Activated CD4-positive, alpha-beta T cell treated with anti-CD3 and anti-CD28 coated beads, Interleukin-2, amount 50 U/mL, for 24 hours (primary cell): ENCODE measurements around the gene TNFRSF18.
"Not testable (repeated sequence)": the region's sequence is repeated elsewhere in the genome, so short reads cannot be mapped to it uniquely, and the experiment has no call there.

Experiments
- DNase-seq, 2 donors: peaks; one replicate each; pipeline ENCODE4 v3.0.0-alpha.2; 2020; ENCODE audit warnings: low read depth in 1 of 2, low spot score in 1 of 2

The TNFRSF18 gene

DNA sequence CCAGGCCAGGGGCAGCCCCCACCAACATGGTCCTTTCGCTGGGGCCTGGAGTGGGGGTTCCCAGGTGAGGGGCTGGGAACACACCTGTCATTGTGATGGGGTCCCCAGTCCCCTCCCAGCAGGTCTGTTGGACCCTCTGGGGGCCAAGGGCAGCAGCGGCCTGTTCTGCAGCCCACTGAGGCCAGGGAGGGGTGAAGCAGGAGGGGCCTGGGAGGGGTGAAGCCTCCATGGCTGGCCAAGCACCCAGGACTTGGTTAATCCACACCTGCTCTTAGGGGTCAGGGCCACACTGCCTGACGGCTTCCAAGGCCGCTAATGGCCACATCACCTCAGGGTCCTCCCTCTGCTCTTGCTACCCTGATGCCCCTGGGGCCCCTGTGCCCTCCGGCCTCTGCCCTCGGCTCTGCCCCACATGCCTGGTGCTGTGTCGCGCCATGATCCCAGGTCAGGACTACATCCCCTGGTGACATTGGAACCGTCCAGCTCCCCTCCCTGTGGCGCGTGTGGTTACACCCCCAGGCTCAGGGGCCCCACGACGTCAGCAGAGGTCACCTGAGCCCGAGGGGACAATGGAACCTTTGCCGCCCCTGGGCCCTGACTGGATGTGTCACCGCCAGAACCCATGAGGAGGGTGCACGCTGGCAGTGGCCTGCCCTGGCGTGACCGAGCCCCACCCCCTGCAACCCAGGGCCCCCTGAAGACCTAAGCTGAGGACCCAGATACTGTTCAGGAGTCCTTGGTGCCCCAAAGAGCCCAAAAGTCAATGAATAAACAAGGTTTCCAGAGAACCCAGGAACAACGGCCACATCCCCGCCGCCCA lies 7.0 kb downstream of the TNFRSF18 start:
- no peak for DNase-seq

DNA sequence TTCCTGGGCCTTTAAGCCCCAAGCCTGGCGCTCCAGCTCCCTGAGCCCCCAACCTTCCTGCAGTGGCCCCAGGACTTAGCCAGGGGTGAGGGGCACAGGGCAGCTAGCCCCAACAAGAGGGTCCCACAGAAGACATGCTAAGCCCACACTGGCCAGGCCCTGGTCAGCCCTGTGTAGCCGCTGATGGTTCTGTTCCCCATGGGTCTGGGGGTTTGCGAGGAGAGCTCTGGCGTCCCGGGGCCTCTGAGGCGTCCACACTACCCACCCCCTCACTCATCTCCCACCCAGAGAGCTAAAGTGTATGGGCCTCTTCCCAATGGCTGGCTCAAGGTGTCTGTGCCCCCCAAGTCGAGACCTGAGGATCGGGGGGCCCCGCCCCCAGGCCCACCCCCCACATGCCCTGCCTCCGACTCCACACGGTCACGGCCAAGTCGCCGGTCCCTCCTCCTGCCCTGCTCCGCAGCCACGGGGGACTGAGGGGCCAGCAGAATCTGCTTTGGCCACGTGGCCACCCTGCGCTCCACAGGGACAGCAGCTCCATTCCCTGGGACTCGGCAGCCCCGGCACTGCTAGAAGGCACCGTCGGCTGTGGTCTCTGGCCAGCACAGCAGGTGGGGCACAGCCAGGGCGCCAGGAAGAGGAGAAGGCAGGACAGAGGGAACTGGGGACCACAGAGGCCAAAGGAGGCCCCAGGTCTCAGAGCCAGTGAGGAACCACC lies 7.8 kb downstream of the TNFRSF18 start:
- no peak for DNase-seq

DNA sequence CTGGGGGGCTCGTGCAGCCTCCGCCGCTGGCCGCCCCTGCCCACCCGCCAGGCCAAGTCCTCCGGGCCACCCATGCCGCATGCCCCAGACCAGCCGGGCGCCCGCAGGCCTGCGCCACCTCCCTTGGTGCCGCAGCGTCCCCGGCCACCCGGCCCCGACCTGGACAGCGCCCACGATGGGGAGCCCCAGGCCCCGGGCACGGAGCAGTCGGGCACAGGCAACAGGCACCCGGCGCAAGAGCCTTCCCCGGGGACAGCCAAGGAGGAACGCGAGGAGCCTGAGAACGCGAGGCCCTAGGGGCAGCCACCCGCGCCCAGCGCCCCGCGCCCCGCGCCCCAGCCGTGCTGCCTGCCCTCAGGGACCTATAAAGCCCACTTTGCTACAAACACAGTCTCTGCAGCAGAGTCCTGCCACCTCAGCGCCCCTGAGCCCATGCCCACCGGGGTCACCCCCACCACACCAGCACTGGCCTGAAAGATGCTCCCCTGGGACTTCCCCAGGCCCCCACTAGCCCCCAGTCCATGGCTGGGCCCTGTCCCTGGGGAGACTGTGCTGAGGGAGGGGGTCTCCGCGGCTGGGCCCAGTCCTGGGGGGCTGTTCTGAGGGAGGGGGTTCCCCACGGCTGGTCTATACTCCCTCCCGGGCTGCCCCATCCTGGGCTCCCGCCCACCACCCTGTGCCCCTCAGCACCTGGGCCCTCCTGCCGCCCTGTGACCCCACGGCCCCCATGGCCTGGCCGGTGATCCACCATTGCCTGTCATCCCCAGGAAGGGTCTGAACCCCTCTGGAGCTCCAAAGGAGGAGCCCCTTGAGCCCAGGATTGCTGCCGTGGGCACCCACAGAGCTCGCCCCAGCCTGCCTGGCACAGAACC lies 8.6 kb downstream of the TNFRSF18 start:
- DNase-seq: no peak

DNA sequence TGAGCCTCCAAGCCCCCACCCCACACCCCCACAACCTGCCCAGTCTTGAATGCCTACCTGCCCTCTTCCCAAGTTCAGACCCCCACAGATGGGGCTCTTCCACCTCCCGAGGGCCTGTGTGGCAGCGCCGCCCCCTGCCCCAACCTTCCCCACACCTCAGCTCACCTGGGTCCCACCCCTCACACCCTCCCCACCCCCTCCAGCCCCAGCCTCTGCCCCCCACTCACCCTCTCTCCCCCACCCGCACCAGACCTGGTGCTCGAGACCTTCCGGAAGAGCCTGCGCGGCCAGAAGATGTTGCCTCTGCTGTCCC lies 9.2 kb downstream of the TNFRSF18 start:
- no peak for DNase-seq

DNA sequence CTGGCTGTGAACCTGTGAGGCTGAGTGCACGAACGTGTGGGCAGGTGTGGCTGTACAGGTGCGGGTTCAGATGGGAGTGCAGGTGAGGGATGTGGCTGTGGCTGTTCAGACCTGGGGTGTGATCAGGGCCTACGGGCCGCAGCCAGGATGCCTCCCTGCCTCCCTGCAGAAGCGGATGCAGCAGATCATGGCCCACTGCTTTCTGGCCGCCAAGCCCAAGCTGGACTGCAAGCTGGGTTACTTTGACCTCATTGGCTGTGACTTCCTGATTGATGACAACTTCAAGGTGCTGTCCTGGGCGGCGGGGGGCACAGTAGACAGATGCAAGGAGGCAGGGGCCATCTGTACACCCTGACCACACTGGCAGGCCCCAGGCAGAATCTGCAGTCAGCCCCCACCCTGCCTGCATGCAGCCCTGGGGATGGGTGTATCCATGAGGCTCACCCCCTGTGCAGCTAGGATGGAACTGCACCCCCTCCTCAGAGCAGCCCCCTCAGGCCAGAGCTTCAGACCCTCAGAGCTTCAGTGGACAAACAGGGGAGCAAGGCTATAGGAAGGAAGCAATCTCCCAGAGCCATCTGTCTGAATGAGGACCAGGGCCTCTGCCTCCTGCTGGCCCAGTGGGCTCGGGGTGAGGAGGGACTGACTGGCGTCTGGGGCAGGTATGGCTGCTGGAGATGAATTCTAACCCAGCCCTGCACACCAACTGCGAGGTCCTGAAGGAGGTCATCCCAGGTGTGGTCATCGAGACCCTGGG lies 9.8 kb downstream of the TNFRSF18 start:
- no peak for DNase-seq

DNA sequence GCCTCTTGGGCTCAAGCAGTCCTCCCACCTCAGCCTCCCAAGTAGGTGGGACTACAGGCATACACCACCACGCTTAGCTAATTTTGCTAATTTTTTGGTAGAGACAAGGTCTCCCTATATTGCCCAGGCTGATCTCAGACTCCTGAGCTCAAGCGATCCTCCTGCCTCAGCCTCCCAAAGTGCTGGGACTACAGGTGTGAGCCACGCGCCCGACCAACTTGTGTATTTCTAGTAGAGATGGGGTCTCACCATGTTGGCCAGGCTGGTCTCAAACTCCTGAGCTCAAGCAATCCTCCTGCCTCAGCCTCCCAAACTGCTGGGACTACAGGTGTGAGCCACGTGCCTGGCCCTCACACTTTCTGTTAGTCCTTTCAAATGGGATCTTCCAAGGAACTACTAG lies 10.7 kb downstream of the TNFRSF18 start:
- not testable (repeated sequence) for DNase-seq

DNA sequence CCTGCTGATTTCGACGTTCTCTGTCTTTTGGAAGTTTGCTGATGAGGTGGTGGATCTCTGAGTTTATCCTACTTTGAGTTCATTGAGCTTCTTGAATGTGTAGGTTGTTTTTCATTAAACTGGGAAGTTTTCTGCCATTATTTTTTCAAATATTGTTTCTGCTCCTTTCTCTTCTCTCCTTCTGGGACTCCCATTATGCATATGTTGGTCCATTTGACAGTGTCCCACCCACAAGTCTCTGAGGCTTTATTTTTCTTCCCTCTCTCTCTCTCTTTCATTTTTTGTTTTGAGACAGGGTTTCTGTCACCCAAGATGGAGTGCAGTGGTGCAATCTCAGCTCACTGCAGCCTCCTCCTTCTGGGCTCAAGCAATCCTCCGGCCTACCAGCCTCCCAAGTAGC lies 11.7 kb downstream of the TNFRSF18 start:
- no peak for DNase-seq

DNA sequence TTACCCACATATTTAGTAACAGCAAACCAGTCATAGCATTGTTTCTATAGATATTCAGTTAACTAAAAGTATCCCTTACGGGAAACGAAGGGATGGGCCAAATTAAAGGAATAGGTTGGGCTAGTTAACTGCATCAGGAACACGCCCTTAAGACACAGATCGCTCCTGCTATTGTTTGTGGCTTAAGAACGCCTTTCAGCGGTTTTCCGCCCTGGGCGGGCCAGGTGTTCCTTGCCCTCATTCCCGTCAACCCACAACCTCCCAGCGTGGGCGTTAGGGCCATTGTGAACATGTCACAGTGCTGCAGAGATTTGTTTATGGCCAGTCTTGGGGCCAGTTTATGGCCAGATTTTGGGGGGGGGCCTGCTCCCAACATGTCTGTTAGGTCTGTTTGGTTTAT lies 14.7 kb downstream of the TNFRSF18 start:
- DNase-seq: no peak

DNA sequence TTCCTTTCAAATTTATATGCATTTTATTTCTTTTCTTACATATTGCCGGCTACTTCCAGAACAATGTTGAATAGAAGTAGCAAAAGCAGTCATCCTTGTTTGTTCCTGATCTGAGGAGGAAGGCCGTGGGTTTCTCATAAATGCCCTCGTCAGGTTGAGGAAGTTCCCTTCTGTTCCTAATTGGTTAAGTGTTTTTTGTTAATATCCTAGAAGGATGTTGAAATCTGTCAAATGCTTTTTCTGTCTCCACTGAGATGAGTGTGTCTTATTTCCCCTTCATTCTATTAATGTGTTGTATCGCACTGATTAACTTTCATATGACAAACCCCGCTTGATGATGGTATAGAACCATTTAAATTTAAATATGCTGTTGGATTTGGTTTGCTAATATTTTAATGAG lies 17.3 kb downstream of the TNFRSF18 start:
- DNase-seq: no peak

DNA sequence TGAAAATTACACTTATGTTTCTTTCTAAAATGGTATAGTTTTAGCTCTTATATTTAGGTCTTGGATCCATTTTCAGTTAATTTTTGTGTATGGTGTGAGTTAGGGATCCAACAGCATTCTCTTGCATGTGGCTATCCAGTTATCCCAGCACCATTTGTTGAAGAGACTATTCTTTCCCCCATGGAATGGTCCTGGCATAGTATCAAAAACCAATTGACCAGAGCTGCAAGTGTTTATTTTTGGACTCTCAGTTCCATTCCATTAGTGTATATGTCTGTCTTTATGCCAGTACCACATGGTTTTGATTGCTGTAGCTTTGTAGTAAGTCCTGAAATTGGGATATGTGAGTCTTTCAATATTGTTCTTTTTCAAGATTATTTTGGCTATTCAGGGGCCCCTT lies 18.5 kb downstream of the TNFRSF18 start:
- no peak for DNase-seq

DNA sequence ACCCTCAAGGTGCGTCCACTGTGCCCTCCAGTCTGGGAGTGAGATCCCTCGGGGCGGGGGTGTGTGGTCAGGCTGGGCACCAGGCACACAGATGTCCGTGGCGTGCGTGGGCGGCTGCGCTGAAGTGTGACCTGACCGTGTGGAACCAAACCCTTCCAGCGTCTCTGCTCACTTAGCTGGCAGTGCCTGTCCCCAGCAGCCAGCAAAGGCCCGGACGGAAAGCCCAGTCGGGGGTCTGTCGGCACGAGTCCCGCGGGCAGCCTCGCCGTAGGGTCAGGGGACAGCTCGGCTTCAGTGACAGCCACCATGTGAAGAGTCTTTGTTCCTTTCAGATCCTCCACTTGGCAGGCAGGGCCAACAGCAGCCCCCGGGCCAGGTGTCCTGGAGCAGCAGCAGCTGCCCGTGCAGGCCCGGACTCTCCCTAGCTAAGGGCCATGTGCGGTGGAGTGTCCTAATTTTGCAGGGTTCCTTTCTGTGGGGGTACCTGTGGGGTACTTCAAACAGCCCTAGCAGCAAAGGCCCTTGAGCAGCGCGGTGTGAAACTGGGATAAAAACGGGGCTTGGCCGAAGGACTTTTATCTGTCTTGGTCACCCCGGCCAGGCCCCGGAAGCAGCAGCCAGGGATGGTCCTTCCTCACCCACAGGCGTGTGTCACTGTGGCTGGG lies 21.2 kb downstream of the TNFRSF18 start:
- no peak for DNase-seq

DNA sequence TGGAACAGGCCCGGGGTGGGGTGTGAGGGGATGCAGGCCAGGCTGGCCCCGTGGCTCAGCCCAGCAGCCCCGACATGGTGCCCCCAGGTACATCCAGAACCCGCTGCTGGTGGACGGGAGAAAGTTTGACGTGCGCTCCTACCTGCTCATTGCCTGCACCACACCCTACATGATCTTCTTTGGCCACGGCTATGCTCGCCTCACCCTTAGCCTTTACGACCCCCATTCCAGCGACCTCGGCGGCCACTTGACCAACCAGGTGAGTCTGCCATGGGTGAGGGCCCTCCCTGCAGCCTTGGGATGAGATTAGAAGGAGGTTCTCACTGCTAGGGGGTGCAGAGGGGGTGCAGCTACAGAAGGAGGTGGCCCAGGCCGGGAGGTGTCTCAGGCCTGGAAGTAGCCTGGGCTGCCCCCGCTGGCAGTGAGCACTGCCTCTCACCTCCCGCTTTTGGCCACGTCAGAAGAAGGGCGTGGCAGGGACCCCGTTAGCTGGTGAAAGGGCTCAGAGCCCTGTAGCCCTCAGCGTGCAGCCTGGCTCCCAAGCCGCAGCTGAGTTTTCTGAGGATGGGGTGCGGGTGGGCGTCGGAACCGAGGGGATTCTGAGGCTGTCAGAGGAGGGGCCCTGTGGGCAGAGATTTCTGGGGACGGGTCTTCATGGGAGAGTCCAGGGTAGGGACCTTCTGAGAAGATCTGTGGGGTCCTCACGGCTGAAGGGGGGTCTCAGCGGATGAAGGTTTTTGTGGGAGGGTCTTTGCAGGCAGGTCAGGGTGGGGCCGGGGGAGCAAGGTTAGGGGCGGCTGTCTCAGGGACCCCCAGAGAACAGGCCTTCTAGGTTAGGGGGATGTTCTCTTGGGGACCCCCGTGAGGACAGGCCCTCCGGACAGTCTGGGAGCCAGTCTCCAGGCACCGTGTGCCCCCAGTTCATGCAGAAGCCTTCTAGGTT lies 22.3 kb downstream of the TNFRSF18 start:
- DNase-seq: no peak

DNA sequence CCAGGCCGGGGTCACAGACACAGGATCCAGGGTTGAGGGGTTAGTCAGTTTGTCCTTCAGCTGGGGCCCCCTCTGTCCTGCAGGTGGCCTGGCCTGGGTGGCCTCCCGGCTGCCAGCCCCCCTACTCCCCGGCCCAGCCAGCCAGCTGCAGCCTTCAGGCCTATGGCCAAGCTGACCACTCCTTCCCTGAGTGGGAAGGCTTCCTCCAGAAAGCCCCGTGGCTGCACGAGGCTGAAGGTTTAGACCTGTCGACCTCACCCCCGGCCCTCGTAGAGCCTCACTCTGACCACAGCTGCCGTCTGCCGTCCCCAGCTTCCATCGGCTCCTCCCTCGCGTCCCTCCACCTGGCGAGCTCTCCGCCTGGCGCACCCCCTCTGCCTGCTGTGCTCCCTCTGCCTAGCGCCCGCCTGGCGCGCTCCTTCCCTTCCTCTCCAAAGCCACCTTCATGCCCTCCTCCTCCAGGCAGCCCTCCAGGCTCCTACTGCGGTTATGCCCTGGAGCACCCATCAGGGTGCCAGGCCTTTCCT lies 23.1 kb downstream of the TNFRSF18 start:
- DNase-seq: no peak

DNA sequence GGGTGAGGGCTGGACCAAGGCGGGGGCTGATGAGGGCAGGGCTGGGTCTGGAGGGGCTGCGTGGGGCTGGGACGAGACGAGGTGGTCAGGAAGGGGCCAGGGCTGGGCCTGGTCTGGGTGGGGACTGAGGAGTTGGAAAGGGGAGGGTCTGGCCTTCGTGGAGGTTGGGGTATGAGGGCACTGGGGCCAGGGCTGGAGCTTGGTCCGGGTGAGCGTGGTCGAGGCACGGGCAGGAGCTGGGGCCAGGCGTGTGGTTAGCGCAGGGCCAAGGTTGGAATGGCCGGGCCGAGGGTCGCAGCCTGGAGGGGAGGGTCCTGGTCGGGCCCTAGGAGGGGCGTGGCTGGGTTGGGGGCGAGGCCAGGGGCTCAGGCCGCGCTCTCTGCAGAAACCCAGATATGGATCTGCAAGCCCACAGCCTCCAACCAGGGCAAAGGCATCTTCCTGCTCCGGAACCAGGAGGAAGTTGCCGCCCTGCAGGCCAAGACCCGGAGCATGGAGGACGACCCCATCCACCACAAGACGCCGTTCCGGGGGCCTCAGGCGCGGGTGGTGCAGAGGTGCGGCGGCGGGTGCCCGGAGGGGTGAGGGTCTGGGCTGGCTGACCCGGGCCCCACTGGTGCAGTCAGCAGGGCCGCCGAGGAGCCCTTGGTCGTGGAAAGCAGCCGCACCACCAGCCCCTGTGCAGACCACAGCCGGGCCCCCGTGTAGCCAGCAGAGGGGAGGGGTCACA lies 23.7 kb downstream of the TNFRSF18 start:
- DNase-seq: no peak

DNA sequence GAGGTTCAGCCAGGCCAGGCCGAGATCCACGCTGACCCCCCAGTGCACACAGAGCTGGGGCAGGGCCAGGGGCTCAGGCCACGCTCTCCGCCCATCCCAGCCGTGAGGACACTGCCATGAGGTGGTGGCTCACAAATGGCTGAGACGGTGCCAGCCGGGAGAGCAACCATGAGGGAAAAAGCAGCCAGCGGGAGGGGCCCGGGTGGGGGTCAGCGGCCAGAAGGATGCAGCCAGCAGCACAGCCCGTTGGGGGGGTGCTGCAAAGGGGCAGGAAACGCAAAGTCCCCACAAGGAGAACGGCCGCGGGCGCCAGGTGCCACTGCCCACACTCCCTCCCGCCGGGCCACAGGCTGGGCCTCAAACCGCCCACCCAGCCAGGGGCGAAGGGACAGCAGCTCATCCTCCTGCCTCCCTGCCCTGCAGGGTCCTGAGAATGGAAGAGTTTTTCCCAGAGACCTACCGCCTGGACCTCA lies 24.4 kb downstream of the TNFRSF18 start:
- no peak for DNase-seq

DNA sequence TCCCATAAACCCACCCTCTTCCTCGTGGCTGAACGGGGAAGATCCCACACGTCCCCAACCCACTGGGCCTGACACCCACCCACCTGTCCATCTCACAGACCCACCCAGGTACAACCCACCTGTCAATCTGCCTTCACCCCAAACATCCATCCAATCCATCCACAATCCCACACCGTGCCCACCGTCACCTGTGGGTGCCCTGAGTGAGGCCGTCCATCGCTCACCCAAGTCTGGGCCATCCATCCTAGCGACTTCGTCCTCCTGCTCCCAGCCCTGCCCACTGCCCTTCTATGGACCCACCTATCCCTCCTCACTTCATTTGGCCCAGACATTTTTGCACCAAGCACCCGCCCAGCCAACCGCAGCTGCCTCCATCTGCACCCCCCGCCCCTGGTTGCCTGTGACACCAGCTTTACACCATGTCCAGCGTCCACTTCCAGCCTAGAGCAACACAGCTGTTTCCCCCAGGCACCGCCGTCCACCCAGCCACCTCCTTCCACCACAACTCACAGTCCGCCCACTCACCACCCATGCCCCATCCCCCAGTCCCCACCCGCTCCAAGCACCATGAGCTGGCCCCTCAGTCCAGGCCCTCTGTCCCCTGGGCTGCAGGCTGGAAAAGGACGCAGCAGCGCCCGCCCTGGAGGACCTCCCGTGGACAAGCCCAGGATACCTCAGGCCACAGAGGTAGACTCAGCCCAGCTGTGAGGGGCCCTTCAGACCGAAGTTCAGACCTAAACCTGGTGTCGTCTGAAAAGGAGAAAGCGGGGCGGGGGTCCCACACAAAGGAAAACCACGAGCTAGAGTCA lies 25.1 kb downstream of the TNFRSF18 start:
- DNase-seq: no peak

DNA sequence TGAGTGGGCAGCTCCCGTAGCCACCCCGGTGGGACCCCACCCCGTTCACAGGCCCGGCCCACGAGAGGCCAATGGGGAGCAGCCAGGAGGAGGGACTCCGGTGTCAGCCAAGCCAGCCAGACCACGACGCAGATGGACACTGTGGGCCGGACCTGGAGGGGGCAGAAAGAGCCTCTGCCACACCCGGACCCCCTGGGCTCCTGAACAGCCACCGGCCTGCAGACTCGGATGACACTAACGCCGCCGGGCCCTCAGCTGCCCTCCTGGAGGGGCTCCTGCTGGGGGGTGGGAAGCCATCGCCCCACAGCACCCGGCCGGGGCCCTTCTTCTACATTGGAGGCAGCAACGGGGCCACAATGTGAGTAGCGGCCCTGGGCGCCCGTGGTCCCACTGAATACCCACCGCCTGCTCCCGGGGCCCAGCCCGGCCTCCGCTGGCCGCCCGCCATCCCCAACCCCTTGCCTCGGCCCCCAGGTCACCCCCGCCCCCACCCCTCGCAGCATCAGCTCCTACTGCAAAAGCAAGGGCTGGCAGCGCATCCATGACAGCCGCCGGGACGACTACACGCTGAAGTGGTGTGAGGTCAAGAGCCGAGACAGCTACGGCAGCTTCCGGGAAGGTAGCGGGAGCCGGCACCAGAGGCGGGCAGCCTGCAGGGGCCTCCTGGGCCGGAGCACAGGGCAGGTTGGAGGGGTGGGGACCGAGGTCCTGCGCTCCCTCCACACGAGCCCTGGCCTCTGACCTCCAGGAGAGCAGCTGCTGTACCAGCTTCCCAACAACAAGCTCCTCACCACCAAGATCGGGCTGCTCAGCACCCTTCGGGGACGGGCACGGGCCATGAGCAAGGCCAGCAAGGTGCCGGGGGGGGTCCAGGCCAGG lies 26.2 kb downstream of the TNFRSF18 start:
- no peak for DNase-seq
